DMS 273 treated with DMSO at 0.1 percent for 48 hours (cell line): Measurements from ENCODE around the gene C16orf54.
A peak's percentile ranks its signal among the peaks of the same experiment; 100 is the strongest.
"Not testable (repeated sequence)": the region's sequence is repeated elsewhere in the genome, so short reads cannot be mapped to it uniquely, and the experiment has no call there.

Experiments
- DNase-seq: peaks from one replicate; lab custom pipeline; 2025; lab: John Stamatoyannopoulos, UW

The C16orf54 gene

DNA sequence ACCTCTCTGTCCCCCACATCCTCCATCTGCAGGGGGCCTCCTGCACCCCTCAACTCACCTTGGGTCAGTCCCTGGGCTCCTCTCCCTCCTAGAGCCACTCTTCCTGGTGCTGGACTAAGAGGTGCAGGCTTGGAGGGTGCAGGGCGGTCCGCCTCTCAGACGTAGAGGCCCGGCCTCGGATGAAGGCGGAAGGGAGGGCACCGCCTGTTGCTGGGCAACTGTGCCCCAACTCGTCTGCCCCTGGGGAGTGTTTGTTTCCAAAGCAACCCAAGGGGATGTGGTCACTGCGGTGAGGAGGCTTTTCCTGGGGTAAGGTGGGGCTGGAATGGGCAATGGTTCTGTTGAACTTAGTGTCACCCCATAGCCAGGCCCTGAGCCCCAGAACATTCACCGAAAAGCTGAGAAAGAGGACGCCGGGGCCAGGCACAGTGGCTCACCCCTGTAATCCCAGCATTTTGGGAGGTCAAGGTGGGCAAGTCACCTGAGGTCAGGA is at the start of gene C16orf54:
Gene C16orf54 (minus strand): TSS at position 138 of the 493 bp plus-strand sequence. CDS start 1,039 bp downstream, outside the sequence.
- DNase-seq, result no peak

- no peak for DNase-seq
Measured at GRCh38 chr16:29794231-29794710, 48.5 kb upstream of the C16orf54 start.

DNA sequence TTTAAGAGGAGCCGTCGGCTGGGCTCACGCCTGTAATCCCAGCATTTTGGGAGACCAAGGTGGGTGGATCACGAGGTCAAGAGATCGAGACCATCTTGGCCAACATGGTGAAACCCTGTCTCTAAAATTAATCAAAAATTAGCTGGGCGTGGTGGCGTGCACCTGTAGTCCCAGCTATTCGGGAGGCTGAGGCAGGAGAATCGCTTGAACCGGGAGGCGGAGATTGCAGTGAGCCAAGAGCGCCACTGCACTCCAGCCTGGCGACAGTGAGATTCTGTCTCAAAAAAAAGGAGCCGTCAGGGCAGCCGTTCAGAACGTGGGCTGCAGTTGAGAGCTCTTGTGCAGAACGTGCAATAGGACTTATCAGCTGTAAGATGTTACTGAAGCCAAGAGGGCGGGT is 47.4 kb upstream of the C16orf54 start:
- DNase-seq, result not testable (repeated sequence)

DNA sequence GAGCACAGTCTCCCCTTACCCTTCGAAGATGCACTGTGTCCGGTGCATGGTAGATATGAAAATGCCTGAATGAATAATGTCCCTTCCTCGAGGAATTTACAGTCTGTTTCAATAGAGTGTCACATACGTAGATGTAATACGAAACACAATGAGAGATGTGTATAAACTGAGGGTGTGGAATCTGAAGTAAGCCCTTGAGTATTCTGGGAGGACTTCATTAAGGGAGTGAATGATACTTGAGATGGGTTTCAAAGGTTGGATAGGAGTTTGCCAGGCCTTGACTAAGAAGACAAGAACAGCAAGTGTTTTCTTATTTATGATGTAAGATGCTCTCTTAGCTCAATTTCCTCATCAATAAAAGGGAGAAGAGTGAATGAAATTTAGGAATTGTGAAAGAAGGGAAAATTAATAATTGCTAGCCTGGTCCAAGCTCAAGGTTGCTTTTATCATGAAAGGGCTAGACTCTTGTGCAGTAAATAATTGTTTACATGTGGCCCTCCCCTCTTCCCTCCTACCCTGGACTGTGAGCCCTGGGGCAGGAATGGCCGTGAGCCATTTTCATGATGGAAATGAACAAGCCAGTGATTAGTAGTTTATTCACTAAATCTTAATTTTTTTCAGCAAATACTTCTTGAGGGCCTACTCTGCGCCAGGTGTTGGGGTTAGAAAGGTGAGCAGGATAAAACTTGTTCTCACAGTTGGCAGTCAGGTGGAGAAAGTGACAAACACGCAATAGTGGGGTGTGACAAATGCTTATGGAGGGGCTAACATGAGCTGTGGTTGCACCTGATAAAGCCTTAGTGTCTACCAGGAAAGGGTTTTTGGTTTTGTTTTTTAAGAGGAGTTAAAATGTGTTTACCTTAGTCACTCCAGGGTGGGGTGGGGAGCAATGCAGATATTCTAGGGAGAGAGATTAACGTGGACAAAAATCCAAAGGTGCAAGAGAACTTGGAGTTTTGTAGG is 46.3 kb upstream of the C16orf54 start:
- DNase-seq, result no peak

DNA sequence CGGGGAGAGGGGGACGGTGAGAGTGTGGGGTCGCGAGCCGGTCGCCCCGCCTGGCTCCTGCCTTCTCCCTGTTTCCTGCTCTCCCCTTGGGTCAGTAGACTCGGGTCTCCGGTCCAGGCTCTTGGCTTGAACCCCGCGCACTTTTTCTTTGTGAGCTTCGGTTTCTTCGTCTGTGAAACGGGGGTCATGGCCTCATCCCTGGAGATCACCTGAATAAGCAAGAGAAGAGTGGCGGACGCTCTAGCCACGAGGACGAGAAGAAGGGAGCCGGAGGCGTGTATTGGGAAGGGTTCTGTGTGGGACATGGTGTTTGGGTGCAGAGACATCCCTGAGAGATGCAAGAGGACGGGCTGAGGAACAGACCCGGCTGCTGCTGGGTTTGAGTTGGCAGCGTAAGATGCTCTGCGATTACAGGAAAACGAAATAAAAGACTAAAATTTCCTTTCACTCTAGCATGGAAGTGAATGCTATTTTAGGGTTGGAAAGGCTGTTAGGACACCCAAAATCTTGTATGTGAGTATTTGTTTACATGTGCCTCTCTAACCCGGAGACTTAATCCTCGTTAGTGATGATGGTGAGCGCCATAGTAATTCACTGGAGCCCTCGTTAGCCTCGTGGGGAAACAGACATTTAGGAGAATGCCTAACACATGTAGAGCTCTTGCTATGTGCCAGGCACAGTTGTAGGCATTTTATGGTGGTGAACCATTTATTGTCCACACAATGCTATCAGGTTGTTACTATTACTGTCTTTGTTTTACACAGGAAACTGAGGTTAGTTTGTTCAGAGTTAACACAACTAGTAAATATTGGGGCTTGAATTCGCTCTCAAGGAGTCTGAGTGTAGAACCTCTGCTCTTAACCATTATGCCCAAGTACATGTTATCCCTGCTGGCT is 45.4 kb upstream of the C16orf54 start:
- DNase-seq, result no peak

DNA sequence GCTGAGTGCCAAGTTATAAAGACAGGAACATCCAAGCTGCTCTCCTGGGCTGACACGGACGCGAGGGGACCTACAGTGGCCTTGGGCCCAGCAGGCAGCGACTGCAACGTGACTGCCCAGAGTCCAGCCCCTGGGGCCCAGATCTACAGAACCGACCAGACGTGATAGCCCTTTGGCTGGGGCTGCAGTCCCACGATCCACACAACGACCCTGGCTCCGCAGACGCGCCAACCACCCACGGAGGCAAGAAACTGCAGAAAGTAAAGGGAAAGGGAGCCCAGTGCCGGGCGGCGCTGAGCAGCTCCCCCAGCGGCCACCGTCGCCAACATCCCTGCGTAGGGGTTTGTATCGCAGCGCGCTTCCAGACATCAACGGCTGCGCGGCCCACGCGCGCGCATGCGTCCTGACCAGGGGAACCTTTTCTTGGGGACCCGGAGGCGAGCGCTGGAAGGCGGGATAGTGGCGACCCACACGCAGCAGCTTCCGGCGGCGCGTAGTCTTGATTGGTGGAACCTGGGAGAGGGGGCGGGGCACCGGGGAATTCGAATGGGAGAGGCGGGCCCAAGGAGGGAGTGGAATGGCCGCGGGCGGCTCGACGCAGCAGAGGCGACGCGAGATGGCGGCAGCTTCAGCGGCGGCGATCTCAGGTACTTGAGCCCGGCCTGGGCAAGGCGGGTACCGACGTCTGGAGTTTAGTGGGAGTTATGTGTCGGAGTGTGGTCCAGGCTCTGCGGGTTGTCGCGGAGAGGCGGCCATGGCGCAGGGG is 44.6 kb upstream of the C16orf54 start, which contains the start of gene KIF22:
Gene KIF22 (plus strand): TSS at position 569 of the 766 bp plus-strand sequence. CDS start 9 bp downstream, at position 578.
- DNase-seq, result peak; percentile 96

- no peak for DNase-seq
Measured at GRCh38 chr16:29789775-29790182, 44.0 kb upstream of the C16orf54 start.

DNA sequence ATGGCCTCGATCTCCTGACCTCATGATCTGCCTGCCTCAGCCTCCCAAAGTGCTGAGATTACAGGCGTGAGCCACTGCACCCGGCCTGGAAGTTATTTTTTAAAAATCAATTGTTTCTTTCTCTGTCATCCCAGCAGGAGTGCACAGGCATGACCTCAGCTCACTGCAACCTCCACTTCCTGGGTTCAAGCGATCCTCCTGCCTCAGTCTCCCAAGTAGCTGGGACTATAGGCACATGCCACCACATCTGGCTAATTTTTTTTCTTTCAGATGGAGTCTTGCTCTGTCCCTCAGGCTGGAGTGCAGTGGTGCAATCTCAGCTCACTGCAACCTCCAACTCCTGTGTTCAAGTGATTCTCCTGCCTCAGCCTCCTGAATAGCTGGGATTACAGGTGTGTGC is 41.4 kb upstream of the C16orf54 start:
- not testable (repeated sequence) for DNase-seq

GRCh38 chr16:29784901-29785500 is 39.2 kb upstream of the C16orf54 start:
- DNase-seq, result no peak

DNA sequence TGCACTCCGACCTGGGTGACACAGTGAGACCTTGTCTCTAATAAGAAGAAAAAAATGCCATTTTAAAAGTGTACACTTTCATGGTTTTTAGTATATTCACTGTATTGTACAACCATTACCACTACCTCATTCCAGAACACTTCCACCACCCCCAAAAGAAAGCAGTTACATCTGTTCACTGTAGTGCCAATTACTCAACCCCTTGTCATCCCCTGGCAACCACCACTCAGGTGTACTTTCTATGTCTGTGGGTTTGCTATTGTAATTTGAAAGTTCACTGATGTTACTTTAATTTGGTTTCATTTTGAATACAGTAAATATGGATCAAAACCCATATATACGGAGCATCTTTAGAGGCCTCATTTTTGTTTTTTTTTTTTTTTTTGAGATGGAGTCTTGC is 38.4 kb upstream of the C16orf54 start:
- DNase-seq, result no peak

DNA sequence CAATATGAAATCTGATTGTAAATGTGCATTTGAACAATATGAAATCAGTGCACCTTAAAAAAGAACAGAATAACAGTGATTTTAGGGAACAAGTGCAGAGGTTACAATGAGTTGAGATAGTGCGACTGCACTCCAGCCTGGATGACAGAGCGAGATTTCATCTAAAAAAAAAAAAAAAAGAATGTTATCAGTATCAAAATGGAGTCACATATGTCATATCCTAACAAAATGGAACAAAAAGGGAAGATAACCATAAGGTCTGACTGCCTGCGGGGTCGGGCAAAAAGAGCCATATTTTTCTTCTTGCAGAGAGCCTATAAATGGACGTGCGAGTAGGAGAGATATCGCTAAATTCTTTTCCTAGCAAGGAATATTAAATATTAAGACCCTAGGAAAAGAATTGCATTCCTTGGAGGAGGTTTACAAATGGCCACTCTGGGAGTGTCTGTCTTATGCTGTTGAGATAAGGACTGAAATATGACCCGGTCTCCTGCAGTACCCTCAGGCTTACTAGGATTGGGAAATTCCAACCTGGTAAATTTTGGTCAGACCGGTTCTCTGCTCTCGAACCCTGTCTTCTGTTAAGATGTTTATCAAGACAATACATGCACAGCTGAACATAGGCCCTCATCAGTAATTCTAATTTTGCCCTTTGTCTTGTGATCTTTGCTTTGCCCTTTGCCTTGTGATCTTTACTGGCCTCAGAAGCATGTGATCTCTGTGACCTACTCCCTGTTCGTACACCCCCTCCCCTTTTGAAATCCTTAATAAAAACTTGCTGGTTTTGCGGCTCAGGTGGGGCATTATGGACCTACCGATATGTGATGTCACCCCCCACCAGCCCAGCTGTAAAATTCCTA is 37.5 kb upstream of the C16orf54 start:
- not testable (repeated sequence) for DNase-seq

DNA sequence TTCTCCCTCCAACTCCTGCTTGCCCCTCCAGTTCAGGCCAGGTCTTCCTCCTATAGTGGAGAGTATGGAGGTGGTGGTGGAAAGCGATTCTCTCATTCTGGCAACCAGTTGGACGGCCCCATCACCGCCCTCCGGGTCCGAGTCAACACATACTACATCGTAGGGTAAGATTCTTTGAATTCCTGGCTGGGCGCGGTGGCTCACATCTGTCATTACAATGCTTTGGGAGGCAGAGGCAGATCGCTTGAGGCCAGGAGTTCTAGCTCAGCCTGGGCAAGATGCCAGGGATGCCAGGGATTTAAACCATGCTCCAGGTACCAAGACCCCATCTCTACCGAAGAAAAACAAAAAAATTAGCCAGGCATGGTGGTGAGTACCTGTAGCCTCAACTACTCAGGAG is 33.7 kb upstream of the C16orf54 start:
- DNase-seq, result no peak

GRCh38 chr16:29777576-29778350 is 32.0 kb upstream of the C16orf54 start, which contains the start of gene ZG16:
ZG16 (plus strand) TSS chr16:29778256; CDS start chr16:29779267, 1,011 bp downstream.
- DNase-seq, result no peak

DNA sequence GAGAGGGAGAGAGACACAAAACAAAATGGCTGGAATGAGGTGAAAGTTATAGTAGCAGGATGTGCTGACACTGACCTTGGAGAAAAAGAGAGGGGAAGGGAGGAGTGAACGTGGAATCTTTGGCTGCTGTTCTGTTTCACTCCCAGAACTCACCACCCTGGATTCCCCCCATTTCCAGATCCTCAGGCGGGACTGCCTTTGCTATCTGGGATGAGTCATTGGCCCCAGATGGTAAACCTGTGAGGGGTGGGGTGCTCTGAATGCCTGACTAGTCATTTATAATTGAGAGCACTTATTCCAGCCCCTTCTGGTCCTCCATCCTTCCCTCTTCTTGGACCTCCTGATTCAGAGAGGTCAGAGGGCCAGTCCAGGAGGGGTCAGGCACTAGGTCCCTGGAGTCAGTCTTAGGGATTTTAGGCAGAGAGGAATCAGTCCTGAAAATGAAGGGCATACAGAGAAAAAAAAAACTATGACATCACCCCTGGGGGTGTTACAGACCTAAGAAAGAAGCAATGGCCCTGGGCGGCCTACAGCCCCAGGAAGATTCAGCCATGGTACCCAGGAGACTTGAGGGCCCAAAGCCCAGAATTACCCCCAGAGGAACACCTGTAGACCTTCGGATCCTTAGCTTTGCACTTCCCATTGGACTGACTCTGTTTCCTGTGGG is 30.1 kb upstream of the C16orf54 start:
- peak; percentile 68 for DNase-seq

DNA sequence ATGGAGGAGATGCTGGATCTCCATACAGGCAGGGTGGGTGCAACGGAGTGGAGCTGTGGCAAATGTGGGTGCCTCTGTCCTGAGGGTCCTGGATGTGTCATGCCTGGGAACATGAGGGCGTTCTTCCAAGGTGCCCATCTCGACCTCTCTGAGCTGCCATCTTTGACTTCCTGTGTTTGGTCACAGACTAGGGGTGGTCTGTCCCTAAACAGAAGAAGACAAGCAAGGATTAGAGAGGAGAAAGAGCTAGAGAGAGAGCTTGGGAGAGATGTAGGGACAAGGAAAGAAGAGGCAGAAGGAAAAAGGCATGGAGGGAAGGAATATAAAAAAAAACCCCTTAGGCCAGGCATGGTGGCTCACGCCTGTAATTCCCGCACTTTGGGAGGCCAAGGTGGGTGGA is 28.9 kb upstream of the C16orf54 start:
- no peak for DNase-seq

- not testable (repeated sequence) for DNase-seq
Measured at GRCh38 chr16:29772330-29772729, 26.5 kb upstream of the C16orf54 start.

GRCh38 chr16:29770250-29770929 is 24.6 kb upstream of the C16orf54 start:
- DNase-seq, result peak; percentile 33

DNA sequence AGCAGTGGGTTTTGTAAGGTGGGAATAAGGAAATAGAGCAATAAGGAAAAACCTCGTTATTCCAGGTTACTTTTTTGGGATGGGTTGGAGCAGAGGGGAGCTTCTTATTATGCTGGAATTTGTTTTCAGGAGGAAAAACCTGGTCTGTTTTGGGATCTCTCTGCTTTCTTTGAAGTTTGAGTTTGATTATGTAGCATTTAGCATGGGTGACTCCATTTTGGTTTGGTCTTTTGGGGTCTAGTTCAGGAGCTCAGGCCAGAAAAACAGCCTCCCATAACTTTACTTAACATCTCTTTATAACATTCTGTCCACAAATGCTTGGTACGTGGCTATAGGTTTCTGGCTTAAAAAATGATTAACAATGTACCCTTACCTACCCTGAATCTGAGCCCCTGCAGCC is 23.7 kb upstream of the C16orf54 start:
- DNase-seq, result no peak
